ENCODE measurements around the gene BAHD1.

DNA sequence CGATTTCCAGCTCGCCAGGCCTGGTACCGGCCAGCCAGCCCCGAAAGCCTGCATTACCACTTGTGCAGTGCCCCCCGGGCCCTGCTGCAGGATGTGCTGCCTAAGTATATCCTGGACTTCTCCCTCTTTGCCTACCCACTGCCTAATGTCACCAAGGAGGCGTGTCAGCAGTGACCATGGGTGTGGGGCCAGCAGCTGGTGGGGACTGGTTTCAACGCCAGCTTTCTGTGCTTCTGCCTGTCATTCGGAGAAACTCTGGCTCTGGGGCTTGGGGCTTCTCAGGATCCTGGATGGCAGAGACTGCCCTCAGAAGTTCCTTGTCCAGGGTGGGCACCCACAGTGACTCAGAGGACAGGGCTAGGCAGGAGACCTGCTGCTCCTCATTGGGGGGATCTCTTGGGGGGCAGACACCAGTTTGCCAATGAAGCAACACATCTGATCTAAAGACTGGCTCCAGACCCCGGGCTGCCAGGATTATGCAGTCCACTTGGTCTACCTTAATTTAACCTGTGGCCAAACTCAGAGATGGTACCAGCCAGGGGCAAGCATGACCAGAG lies 31.5 kb downstream of the BAHD1 start:
- TF ChIP-seq, protein P1, sequence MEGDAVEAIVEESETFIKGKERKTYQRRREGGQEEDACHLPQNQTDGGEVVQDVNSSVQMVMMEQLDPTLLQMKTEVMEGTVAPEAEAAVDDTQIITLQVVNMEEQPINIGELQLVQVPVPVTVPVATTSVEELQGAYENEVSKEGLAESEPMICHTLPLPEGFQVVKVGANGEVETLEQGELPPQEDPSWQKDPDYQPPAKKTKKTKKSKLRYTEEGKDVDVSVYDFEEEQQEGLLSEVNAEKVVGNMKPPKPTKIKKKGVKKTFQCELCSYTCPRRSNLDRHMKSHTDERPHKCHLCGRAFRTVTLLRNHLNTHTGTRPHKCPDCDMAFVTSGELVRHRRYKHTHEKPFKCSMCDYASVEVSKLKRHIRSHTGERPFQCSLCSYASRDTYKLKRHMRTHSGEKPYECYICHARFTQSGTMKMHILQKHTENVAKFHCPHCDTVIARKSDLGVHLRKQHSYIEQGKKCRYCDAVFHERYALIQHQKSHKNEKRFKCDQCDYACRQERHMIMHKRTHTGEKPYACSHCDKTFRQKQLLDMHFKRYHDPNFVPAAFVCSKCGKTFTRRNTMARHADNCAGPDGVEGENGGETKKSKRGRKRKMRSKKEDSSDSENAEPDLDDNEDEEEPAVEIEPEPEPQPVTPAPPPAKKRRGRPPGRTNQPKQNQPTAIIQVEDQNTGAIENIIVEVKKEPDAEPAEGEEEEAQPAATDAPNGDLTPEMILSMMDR (IDR thresholded peaks at IDR 0.05): no peak
- TF ChIP-seq POLR2A (IDR thresholded peaks at IDR 0.05) (no peak), POLR2AphosphoS5 (IDR thresholded peaks at IDR 0.05) (no peak), EP300 (IDR thresholded peaks at IDR 0.05) (no peak)

All from gastroesophageal sphincter (tissue), 3 donors.